Measurements from ENCODE around the gene SUSD6. TPM values are rescaled to one million over a fixed set of nuclear protein-coding genes. Genes with fewer than 3 reads are reported as not detected.

The SUSD6 gene, protein sequence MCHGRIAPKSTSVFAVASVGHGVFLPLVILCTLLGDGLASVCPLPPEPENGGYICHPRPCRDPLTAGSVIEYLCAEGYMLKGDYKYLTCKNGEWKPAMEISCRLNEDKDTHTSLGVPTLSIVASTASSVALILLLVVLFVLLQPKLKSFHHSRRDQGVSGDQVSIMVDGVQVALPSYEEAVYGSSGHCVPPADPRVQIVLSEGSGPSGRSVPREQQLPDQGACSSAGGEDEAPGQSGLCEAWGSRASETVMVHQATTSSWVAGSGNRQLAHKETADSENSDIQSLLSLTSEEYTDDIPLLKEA
- total RNA-seq, result 46.6 and 46.7 TPM in 2 replicates

DNA sequence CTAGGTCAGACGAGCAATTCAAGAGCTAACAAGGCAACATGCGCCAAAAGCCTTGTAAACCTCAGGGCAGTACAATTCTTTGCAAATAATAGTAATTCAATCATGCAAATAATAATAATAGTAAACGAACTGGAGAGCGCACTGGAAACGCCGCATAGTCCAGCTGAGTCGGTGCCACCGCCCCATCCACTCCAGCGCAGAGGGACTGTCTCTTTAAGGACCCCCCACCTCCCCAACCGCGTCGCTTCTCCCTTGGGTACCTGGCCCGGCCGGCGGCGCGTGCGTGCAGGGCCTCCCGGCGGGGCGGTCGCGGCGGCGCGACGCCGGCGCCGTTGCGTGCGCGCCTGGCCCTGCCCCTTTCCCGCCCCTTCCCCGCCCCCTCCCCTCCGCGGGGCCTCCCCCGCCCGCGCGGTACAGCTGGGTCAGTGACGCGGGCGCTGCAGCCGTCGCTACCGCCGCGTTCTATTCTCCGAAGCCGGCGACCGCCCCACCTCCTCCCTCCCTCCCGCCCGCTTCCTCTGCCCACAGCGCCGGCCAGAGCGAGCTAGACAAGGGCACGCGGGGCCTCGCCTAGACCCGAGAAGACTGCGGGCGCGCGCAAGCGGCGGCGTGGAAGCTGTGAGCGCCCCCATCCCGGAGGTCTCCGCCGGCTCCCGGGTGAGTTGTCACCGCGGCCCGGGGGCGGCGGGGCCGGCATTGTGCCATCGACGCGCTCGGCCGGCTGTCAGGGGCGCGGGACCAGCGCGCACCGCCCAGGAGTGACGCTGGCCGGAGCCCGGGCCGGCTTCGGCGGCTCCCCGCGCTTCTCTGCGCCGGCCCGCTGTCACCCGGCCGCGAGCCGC lies at the start of gene SUSD6:
TSS of gene SUSD6 (plus strand) at position 425 of the 842 bp plus-strand sequence. CDS start 46,997 bp downstream, outside the sequence.
- intact Hi-C loops (cut with micrococcal nuclease), result loop anchor here (1.0 to 10.0 kb wide), 3 partner anchors 105 to 637 kb away; partner anchors contain the start of genes ACTN1 and SRSF5
- Mint-ChIP-seq H3K36me3 (ENCODE audit: low read depth) (peaks cover 21% of the 10 kb centered on the region), H3K27ac (peak within 1 kb of the TSS; percentile 97), H3K4me1 (ENCODE audit: low read depth) (peaks cover 52% of the 10 kb centered on the region), H3K9me3 (no peaks in the 10 kb centered on the region), H3K4me3 (ENCODE audit: low read depth) (peak within 1 kb of the TSS; percentile 94), H3K27me3 (ENCODE audit: low read depth) (no peaks in the 10 kb centered on the region)
- peak; percentile 80 for DNase-seq (ENCODE audit: low spot score)

DNA sequence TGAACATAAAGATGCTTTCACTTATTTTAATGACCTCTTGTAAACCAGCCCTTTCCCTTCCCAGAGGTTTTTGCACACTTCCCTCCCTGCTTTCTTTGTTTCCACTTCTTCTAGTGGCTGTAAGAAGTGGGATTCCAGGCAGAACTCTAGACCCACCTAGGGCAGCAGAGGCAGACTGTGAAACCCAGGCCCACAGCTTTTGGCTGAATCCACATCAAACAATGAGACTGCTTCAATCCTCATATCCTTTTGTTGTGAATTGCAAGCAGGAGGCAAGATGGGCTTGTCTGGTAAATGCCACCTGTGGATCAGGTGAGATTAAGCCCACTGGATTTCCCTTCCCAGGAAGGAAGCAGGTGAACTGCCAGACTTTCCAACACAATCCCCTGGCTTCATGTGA lies 49.5 kb upstream of the SUSD6 start:
- intact Hi-C loops (cut with micrococcal nuclease), result no loop called here
- DNase-seq (ENCODE audit: low spot score), result no peak
- Mint-ChIP-seq H3K36me3 (ENCODE audit: low read depth) (no peaks in the 10 kb centered on the region), H3K27me3 (ENCODE audit: low read depth) (peaks cover 60% of the 10 kb centered on the region), H3K9me3 (no peaks in the 10 kb centered on the region), H3K27ac (no peak overlapping the region), H3K4me1 (ENCODE audit: low read depth) (no peaks in the 10 kb centered on the region), H3K4me3 (ENCODE audit: low read depth) (no peak overlapping the region)

DNA sequence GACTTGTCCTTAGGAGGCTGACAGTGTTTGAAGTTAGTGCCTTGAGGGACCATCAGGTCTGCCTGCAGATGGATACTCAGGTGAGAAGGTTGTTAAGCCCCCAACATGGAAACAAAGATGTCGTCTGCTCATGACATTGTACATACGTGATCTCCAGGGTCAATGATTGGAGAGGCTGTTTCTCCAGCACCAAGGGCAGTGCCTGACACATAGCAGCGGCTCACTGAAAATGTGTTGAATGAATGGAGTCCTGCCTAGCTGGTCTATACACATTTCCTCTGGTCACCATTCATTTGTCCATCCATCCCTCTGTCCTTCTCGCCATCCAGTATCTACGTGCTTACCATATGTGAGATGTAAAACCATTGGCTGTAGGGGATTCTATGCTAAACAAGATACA lies 43.8 kb upstream of the SUSD6 start:
- intact Hi-C loops (cut with micrococcal nuclease), result no loop called here
- Mint-ChIP-seq H3K9me3 (no peaks in the 10 kb centered on the region), H3K27ac (no peak overlapping the region), H3K27me3 (ENCODE audit: low read depth) (peaks cover 72% of the 10 kb centered on the region), H3K4me3 (ENCODE audit: low read depth) (no peak overlapping the region), H3K36me3 (ENCODE audit: low read depth) (no peaks in the 10 kb centered on the region), H3K4me1 (ENCODE audit: low read depth) (no peaks in the 10 kb centered on the region)
- DNase-seq (ENCODE audit: low spot score), result no peak

DNA sequence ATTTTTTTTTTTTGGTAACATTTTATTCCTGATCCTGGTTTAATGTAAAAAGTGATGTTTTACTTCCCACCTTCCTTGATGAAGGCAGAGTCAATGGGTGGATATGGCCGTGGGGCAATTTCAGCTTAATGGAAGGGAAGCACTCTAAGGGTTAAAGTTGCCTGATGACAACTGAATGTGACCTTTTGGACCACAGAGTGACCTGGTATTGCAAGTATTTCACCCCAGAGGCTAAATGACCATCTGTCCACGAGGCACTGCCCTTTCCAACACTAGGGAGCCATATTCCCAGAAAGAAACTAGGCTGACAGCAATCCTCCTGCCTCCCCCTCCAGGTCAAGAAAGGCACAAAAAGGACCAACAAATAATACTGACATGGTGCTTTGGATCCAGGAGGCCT lies 41.5 kb upstream of the SUSD6 start:
- Mint-ChIP-seq H3K27ac (no peak overlapping the region), H3K9me3 (no peaks in the 10 kb centered on the region), H3K4me3 (ENCODE audit: low read depth) (no peak overlapping the region), H3K27me3 (ENCODE audit: low read depth) (peaks cover 72% of the 10 kb centered on the region), H3K36me3 (ENCODE audit: low read depth) (no peaks in the 10 kb centered on the region), H3K4me1 (ENCODE audit: low read depth) (peaks cover 9% of the 10 kb centered on the region)
- no peak for DNase-seq (ENCODE audit: low spot score)
- intact Hi-C loops (cut with micrococcal nuclease), result loop anchor here (5.0 to 10.0 kb wide), 2 partner anchors 33 to 95 kb away; no protein-coding TSS in a partner anchor

DNA sequence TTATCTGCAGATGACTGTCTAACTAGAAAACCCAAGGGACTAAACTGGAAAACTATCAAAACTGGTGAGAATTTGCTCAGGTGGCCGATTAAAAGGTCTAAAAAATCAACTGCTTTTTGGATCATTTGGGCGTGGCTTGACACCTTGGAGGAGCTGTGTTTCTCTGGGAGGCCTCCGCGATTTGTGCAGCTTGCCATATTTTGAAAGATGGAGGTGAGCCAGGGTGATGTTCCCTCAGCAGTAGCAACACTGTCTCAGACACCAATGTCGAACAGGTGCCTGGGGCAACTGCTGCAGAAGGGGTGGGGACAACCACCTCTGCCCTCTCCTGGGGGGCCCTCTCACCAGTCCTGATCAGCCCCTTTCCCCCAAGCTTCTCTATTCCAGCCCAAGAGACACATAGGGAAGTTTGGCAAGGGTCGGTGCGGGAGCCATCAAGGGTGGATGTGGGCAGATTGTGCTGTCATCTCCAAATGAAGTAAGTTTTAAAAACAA lies 40.5 kb upstream of the SUSD6 start:
- no peak overlapping the region for H3K27ac Mint-ChIP-seq
- no peak overlapping the region for H3K4me3 Mint-ChIP-seq (ENCODE audit: low read depth)

DNA sequence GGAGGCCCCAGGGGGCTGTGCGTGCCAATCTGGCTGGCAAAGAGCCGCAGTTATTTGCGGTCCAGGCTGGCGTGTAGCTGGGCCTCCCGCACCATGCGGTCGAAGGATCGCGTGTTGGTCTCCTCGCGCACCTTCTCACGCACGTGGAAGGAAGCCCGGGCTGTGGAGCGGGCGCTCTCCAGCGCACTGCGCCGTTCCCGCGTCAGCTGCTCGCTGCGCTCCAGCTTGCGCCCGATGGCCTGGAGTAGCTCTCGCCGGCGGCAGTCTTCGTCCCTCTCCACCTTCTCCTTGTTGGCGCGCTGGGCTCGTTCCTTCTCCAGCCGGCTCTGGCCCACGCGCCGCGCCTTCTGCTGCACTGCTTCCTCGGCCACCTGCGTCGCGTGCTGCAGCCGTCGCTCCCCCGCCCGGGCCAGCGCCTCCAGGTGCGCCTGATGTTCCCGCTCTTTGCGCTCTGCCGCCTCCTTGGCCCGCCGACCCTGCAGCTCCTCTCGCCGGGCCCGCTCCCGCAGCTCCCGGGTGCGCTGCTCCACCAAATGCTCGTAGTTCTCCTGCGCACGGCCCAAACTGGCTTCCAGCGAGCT lies 39.9 kb upstream of the SUSD6 start:
- Mint-ChIP-seq H3K4me1 (ENCODE audit: low read depth) (peaks cover 9% of the 10 kb centered on the region), H3K4me3 (ENCODE audit: low read depth) (no peak overlapping the region), H3K36me3 (ENCODE audit: low read depth) (no peaks in the 10 kb centered on the region), H3K27me3 (ENCODE audit: low read depth) (peaks cover 69% of the 10 kb centered on the region), H3K27ac (no peak overlapping the region), H3K9me3 (no peaks in the 10 kb centered on the region)
- DNase-seq (ENCODE audit: low spot score), result no peak
- intact Hi-C loops (cut with micrococcal nuclease), result loop anchor here (5.0 to 10.0 kb wide), 2 partner anchors 34 to 97 kb away; no protein-coding TSS in a partner anchor

More for the DNA sequence above, 40.5 kb upstream of the SUSD6 start:
- H3K4me1 Mint-ChIP-seq (ENCODE audit: low read depth), result peaks cover 9% of the 10 kb centered on the region
- H3K36me3 Mint-ChIP-seq (ENCODE audit: low read depth), result no peaks in the 10 kb centered on the region
- intact Hi-C loops (cut with micrococcal nuclease), result loop anchor here (5.0 to 10.0 kb wide), 2 partner anchors 34 to 96 kb away; no protein-coding TSS in a partner anchor
- no peak for DNase-seq (ENCODE audit: low spot score)
- peaks cover 70% of the 10 kb centered on the region for H3K27me3 Mint-ChIP-seq (ENCODE audit: low read depth)
- no peaks in the 10 kb centered on the region for H3K9me3 Mint-ChIP-seq

DNA sequence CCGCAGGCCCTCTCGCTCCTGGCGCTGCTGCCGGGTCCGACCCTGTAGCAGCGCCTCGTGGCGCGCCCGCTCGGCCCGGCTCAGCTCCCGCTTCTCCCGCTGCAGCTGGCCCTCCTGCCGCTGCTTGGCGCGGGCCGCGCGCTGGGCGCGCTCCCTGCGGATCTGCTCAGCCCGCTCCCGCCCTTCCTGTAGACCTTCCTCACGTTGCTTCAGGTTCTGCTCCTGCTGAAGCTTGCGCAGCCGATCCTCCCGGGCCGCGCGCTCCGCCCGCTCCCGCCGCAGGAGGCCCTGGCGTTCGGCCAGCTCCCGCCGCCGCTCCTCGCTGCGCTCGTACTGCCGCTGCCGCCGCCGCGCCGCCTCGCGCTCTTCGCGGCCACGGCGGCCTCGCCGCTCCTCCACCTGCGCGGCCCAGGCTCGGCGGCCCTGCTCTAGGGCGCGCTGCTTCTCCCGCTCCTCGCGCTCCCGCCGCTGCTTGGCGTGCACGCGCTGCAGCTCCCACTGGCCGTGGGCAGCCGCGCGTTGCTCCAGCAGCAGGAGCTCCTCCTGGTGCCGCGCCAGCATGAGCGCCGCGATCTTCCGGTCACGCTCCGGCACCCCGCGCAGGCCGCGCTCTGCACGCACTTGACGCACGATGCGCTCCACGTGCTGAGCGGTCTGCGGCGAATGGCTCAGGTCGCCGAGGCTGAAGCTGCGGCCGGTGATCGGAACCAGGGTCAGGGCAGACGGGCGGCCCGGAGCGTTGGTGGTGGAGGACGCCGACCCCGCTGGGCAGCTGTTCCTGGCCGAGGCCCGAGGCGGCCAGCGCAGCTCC lies 39.2 kb upstream of the SUSD6 start:
- no peak for DNase-seq (ENCODE audit: low spot score)
- intact Hi-C loops (cut with micrococcal nuclease), result loop anchor here (5.0 to 10.0 kb wide), 2 partner anchors 35 to 97 kb away; no protein-coding TSS in a partner anchor
- no peaks in the 10 kb centered on the region for H3K9me3 Mint-ChIP-seq
- H3K4me3 Mint-ChIP-seq (ENCODE audit: low read depth), result no peak overlapping the region
- peaks cover 9% of the 10 kb centered on the region for H3K4me1 Mint-ChIP-seq (ENCODE audit: low read depth)
- H3K27me3 Mint-ChIP-seq (ENCODE audit: low read depth), result peaks cover 70% of the 10 kb centered on the region
- H3K36me3 Mint-ChIP-seq (ENCODE audit: low read depth), result no peaks in the 10 kb centered on the region
- H3K27ac Mint-ChIP-seq, result no peak overlapping the region

DNA sequence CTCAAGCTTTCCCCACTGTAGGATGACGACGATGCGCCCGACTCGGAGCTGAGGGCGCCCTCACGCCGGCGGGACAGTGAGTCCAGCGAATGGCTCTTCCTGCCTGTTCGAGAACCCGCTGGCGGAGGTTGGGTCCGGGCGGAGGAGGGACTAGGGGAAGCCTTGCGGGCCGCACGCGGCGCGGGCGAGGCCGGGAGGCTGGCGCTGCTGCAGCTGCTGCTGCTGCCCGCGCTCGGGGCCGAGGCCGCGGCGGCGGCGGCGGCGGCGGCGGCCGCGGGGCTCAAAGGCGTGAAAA lies 38.6 kb upstream of the SUSD6 start:
- no peaks in the 10 kb centered on the region for H3K36me3 Mint-ChIP-seq (ENCODE audit: low read depth)
- no peak for DNase-seq (ENCODE audit: low spot score)
- no peak overlapping the region for H3K27ac Mint-ChIP-seq
- H3K4me3 Mint-ChIP-seq (ENCODE audit: low read depth), result no peak overlapping the region
- intact Hi-C loops (cut with micrococcal nuclease), result loop anchor here (5.0 to 10.0 kb wide), 2 partner anchors 35 to 98 kb away; no protein-coding TSS in a partner anchor
- H3K4me1 Mint-ChIP-seq (ENCODE audit: low read depth), result peaks cover 9% of the 10 kb centered on the region
- H3K27me3 Mint-ChIP-seq (ENCODE audit: low read depth), result peaks cover 65% of the 10 kb centered on the region
- H3K9me3 Mint-ChIP-seq, result no peaks in the 10 kb centered on the region

DNA sequence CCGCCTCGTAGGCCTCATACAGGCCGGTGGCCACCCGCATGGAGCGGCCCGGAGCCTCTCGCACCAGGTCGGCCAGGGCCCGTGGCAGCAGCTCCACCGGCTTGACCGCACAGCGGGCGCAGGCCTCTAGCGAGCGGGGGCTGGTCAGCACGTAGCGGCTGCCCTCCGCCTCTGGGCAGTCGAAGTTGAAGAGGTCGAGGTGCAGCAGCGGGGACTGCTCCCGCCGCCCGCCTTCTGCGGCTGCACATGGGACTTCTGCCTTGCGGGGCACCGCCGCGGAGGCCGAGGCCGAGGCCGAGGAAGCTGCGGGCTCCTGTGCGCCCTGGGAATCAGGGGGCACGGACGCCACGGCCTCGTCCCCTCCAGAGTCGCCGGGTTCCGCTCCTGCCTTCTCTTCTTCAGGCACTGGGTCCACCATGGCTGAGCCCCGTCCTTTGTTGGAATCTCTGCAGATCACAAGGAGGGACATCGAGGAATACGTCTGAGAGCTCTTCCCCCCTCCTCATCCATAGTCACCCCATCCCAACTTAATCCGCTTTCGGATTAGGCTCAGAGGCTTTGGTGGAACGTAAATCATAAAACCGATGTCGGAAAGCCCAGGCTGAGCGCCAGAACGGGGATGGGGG lies 38.1 kb upstream of the SUSD6 start:
- DNase-seq (ENCODE audit: low spot score), result no peak
- peaks cover 60% of the 10 kb centered on the region for H3K27me3 Mint-ChIP-seq (ENCODE audit: low read depth)

DNA sequence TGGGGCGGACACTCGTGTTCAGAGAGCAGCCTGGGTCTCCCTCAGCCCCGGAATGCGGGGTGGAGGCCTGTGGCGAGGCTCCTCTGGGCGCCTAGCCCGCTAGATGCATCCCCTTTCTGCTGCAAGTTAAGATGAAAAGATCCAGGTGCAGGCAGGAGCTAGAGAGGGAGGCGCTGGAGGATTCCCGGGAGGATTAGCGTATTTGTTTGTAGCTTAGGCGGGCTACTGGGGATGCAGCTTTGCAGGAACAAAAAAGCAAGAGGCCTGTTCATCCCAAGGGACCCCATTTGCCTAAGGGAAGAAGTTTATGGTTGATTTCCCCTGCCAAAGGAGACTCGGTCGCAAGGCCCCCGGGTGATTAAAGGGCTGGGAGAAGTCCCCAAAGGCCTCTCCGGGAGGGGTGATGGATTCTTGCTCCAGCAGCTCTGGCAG lies 37.5 kb upstream of the SUSD6 start:
- Mint-ChIP-seq H3K36me3 (ENCODE audit: low read depth) (no peaks in the 10 kb centered on the region), H3K4me3 (ENCODE audit: low read depth) (peak overlapping the region; percentile 26), H3K9me3 (no peaks in the 10 kb centered on the region), H3K27ac (no peak overlapping the region), H3K27me3 (ENCODE audit: low read depth) (peaks cover 59% of the 10 kb centered on the region), H3K4me1 (ENCODE audit: low read depth) (peaks cover 9% of the 10 kb centered on the region)
- no peak for DNase-seq (ENCODE audit: low spot score)
- intact Hi-C loops (cut with micrococcal nuclease), result loop anchor here (5.0 to 10.0 kb wide), 2 partner anchors 37 to 99 kb away; no protein-coding TSS in a partner anchor

More for the DNA sequence above, 38.1 kb upstream of the SUSD6 start:
- no peaks in the 10 kb centered on the region for H3K36me3 Mint-ChIP-seq (ENCODE audit: low read depth)
- peak overlapping the region; percentile 26 for H3K4me3 Mint-ChIP-seq (ENCODE audit: low read depth)
- H3K9me3 Mint-ChIP-seq, result no peaks in the 10 kb centered on the region
- peaks cover 9% of the 10 kb centered on the region for H3K4me1 Mint-ChIP-seq (ENCODE audit: low read depth)
- no peak overlapping the region for H3K27ac Mint-ChIP-seq
- intact Hi-C loops (cut with micrococcal nuclease), result loop anchor here (5.0 to 10.0 kb wide), 2 partner anchors 36 to 99 kb away; no protein-coding TSS in a partner anchor

DNA sequence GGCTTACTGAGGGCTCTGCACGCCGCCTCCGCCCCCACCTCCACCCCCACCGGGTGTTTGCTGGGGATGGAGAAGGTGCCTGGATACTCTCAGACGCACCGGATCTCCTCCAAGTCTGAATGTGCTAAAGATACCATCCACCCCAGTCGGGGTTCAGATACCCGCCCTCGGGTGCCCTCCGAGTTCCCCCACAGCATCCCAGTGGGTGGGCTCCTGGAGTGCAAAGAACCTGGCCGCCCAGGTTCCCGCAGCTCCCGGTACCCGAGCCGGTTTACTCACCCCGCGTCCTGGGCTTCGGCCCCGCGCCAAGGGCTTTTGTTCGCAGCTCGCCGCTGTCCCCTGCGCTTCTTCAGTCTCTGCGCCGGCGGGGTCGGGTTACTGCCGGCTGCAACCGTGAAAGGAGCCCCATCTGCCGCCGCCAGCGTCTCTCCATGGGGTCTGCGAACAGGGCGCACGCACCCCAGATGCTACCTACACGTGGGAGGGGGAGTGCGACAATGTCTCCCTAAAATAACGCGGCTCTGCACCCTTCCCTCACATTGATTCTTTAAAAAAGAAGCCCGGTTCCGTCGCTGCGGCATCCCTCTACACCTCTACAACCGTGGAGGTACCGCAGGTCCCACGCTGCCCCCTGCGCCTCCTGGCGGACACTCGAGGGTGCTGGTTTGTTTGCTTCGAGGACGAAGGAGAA lies 37.0 kb upstream of the SUSD6 start, which contains the start of gene CCDC177:
TSS of gene CCDC177 (minus strand) at position 609 of the 691 bp plus-strand sequence. CDS start 1,249 bp downstream, outside the sequence.
- peak; percentile 60 for DNase-seq (ENCODE audit: low spot score)
- Mint-ChIP-seq H3K4me3 (ENCODE audit: low read depth) (peak within 1 kb of the TSS; percentile 71), H3K36me3 (ENCODE audit: low read depth) (no peaks in the 10 kb centered on the region), H3K9me3 (no peaks in the 10 kb centered on the region), H3K27me3 (ENCODE audit: low read depth) (peaks cover 60% of the 10 kb centered on the region), H3K27ac (no peak within 1 kb of the TSS), H3K4me1 (ENCODE audit: low read depth) (peaks cover 9% of the 10 kb centered on the region)
- intact Hi-C loops (cut with micrococcal nuclease), result loop anchor here (5.0 to 10.0 kb wide), 2 partner anchors 37 to 100 kb away; no protein-coding TSS in a partner anchor
